ENCODE data around the gene HDAC4.

- TF ChIP-seq CTCF (IDR thresholded peaks at IDR 0.05 in 2 of 3, conservative IDR thresholded peaks at IDR 0.05 in 1 of 3; ENCODE audit: control insufficient read depth in 2 of 3, extremely low read depth in 1 of 3, insufficient read depth in 1 of 3, low read depth in 3 of 3, low read length in 3 of 3), result no peak
- no peak for TF ChIP-seq HCFC1 (IDR thresholded peaks at IDR 0.05; ENCODE audit: low read length)
- no peak for TF ChIP-seq RFX5 (IDR thresholded peaks at IDR 0.05; ENCODE audit: low read depth, low read length)
- no peak for TF ChIP-seq CBX5 (IDR thresholded peaks at IDR 0.05; ENCODE audit: low read depth)
- TF ChIP-seq CHD4 (IDR thresholded peaks at IDR 0.05), result no peak
- TF ChIP-seq MTA3 (IDR thresholded peaks at IDR 0.05; ENCODE audit: borderline replicate concordance, low read length), result no peak
- no peak for TF ChIP-seq NR2C2 (IDR thresholded peaks at IDR 0.05; ENCODE audit: borderline replicate concordance, control insufficient read depth, insufficient read length, low read depth)
- no peak for TF ChIP-seq SREBF2 (IDR thresholded peaks at IDR 0.05; ENCODE audit: low read length)
- no peak for TF ChIP-seq NFYB (IDR thresholded peaks at IDR 0.05; ENCODE audit: insufficient read depth, low read depth, low read length)
These were observed 171.1 kb downstream of the HDAC4 start for GRCh38 chr2:239229545-239230279.

Data from GM12878 (cell line).